RWPE2 (cell line): ENCODE measurements around the gene SELENOP.

ENCODE experiments used
- ATAC-seq: fragments of 200-7000 bp; cut with Tn5 transposase; 3 replicates; pipeline ENCODE4 v1.9.1; 2021; ENCODE audit warnings: low read depth
- DNase-seq: peaks from one replicate; pipeline ENCODE4 v3.0.0-alpha.2; 2020; ENCODE audit warnings: low spot score
- H3K27ac ChIP-seq: fragments of 450-650 bp; 2 replicates; pipeline ENCODE4 v1.5.1; 2017; ENCODE audit warnings: mild to moderate bottlenecking; ENCODE audit not compliant: poor library complexity, severe bottlenecking
- H3K27me3 ChIP-seq: fragments of 250-450 bp; sonication (Bioruptor Pico); 2 replicates; pipeline ENCODE4 v1.5.1; 2021; ENCODE audit warnings: mild to moderate bottlenecking, moderate library complexity; ENCODE audit not compliant: insufficient read depth, poor library complexity, severe bottlenecking
- H3K36me3 ChIP-seq: fragments of 250-450 bp; sonication (Bioruptor Pico); 2 replicates; pipeline ENCODE4 v1.5.1; 2020; ENCODE audit warnings: low read depth, mild to moderate bottlenecking, moderate library complexity
- H3K4me1 ChIP-seq: fragments of 250-450 bp; sonication (Bioruptor Pico); 2 replicates; pipeline ENCODE4 v1.5.1; 2021; ENCODE audit warnings: mild to moderate bottlenecking, moderate library complexity; ENCODE audit not compliant: insufficient read depth, poor library complexity, severe bottlenecking
- H3K4me3 ChIP-seq: fragments of 250-450 bp; sonication (Bioruptor Pico); 2 replicates; pipeline ENCODE4 v1.5.1; 2021; ENCODE audit warnings: mild to moderate bottlenecking, moderate library complexity; ENCODE audit not compliant: severe bottlenecking
- H3K9me3 ChIP-seq: fragments of 250-450 bp; sonication (Bioruptor Pico); 2 replicates; pipeline ENCODE4 v1.5.1; 2021; ENCODE audit warnings: mild to moderate bottlenecking, moderate library complexity; ENCODE audit not compliant: severe bottlenecking
- TF ChIP-seq, protein P1 (sequence below): fragments of 450-650 bp; IDR thresholded peaks from one replicate; pipeline ENCODE4 v1.5.1; 2017; ENCODE audit warnings: mild to moderate bottlenecking, moderate library complexity; ENCODE audit not compliant: poor library complexity, severe bottlenecking

Gene SELENOP

GRCh38 chr5:42772265-42772993 lies 39.3 kb downstream of the SELENOP start:
- Histone ChIP-seq H3K27ac (peak overlapping the region; percentile 32), H3K4me1 (peaks cover 14% of the 10 kb centered on the region), H3K27me3 (peaks cover 10% of the 10 kb centered on the region), H3K36me3 (no peaks in the 10 kb centered on the region), H3K9me3 (no peaks in the 10 kb centered on the region), H3K4me3 (no peak overlapping the region)
- peak; percentile 86 for ATAC-seq
- TF ChIP-seq, protein P1, sequence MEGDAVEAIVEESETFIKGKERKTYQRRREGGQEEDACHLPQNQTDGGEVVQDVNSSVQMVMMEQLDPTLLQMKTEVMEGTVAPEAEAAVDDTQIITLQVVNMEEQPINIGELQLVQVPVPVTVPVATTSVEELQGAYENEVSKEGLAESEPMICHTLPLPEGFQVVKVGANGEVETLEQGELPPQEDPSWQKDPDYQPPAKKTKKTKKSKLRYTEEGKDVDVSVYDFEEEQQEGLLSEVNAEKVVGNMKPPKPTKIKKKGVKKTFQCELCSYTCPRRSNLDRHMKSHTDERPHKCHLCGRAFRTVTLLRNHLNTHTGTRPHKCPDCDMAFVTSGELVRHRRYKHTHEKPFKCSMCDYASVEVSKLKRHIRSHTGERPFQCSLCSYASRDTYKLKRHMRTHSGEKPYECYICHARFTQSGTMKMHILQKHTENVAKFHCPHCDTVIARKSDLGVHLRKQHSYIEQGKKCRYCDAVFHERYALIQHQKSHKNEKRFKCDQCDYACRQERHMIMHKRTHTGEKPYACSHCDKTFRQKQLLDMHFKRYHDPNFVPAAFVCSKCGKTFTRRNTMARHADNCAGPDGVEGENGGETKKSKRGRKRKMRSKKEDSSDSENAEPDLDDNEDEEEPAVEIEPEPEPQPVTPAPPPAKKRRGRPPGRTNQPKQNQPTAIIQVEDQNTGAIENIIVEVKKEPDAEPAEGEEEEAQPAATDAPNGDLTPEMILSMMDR: no peak
- DNase-seq: no peak

- Histone ChIP-seq H3K27ac (no peak overlapping the region), H3K36me3 (no peaks in the 10 kb centered on the region), H3K27me3 (peaks cover 17% of the 10 kb centered on the region), H3K9me3 (no peaks in the 10 kb centered on the region), H3K4me3 (no peak overlapping the region), H3K4me1 (peaks cover 14% of the 10 kb centered on the region)
- TF ChIP-seq, protein P1: no peak
- ATAC-seq: no peak
- DNase-seq: no peak
Observed at GRCh38 chr5:42770003-42770402, 41.7 kb downstream of the SELENOP start.

DNA sequence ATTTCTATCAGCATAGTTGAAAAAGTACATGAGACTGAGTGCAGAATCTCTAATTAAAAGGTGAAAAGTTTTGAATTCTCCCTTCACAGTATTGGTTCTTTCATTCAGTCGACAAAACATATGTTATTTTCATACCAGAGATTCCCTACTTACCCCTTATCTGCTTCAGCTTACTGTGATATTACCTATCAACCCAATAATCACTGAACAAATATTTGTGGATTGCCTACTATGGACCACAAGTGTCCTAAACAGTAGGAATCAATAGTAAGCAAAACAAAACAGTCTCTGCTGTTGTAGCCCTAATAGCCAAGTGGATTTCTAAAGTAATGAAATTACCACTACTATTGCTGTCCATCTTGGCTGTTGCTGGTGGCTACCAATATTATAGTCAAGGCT lies 43.6 kb downstream of the SELENOP start:
- Histone ChIP-seq H3K4me3 (no peak overlapping the region), H3K4me1 (peaks cover 10% of the 10 kb centered on the region), H3K36me3 (no peaks in the 10 kb centered on the region), H3K9me3 (peaks cover 4% of the 10 kb centered on the region), H3K27me3 (peaks cover 11% of the 10 kb centered on the region), H3K27ac (no peak overlapping the region)
- TF ChIP-seq, protein P1: no peak
- DNase-seq (no peak), ATAC-seq (no peak)

DNA sequence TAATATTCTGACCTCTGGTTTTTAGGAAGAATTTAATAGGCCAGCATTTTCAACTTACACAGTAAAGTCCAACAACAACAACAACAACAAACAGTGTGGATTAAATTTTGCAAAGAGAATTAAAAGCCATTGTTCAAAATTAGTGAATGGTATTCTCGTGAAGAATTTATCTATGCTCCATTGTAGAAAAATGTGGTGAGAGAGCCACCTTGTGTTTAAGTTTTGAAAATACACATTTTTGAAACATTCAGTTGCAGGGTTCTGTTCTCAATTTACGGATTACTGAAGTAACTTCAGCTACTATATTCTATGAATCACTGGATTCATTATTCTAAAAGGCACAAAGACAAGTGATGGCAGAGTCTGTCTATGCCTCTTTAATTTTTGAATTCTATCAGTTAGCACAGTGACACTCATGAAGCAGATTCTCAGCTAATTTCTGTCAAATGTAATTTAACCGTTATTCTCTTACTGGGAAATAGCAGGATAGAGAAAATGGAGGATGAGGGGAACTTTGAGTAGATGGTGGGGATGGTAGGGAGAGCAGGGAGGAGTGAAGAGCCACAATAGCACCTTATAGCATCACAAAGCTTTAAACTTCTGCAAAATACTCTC lies 44.1 kb downstream of the SELENOP start:
- H3K4me1 ChIP-seq: peaks cover 5% of the 10 kb centered on the region
- peaks cover 11% of the 10 kb centered on the region for H3K27me3 ChIP-seq
- peaks cover 4% of the 10 kb centered on the region for H3K9me3 ChIP-seq
- no peaks in the 10 kb centered on the region for H3K36me3 ChIP-seq
- H3K27ac ChIP-seq: no peak overlapping the region
- ATAC-seq (peak; percentile 33; the same call in 1 of the 3 replicates), DNase-seq (no peak)
- no peak overlapping the region for H3K4me3 ChIP-seq
- TF ChIP-seq, protein P1: peak; percentile 88

DNA sequence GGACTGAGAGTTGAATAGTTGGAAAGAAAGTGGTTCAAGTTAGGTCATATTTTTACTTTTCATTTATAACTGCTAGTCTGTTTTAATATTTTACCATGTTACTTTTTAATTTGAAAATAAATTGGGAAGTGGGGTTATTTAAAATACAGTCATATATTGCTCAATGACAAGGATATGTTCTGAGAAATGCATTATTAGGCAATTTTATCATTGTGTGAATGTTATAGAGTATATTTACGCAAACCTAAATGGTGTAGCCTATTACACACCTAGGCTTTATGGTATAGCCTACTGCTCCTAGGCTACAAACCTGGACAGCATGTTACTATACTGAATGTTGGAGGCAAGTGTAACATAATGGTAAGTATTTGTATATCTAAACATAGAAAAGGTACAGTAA lies 49.9 kb downstream of the SELENOP start:
- H3K27ac ChIP-seq: no peak overlapping the region
- DNase-seq (no peak), ATAC-seq (no peak)
- peaks cover 6% of the 10 kb centered on the region for H3K4me1 ChIP-seq
- no peaks in the 10 kb centered on the region for H3K36me3 ChIP-seq
- H3K9me3 ChIP-seq: peaks cover 4% of the 10 kb centered on the region
- TF ChIP-seq, protein P1: no peak
- H3K4me3 ChIP-seq: no peak overlapping the region
- peaks cover under 1% of the 10 kb centered on the region for H3K27me3 ChIP-seq
